CD14-positive monocyte (primary cell): ENCODE data around the gene NTRK3. TPM values are rescaled to one million over a fixed set of nuclear protein-coding genes. Genes with fewer than 3 reads are reported as not detected.

Experiments
- DNase-seq, 3 donors: peaks; one replicate each; pipeline ENCODE4 v3.0.0-alpha.2; 2011 to 2022
- H2AFZ ChIP-seq: 2 replicates; pipeline ENCODE4 v1.6.0; 2012; ENCODE audit warnings: mild to moderate bottlenecking, low read depth, low read length, inconsistent platforms; ENCODE audit not compliant: insufficient read depth, poor library complexity, severe bottlenecking
- H3K27ac ChIP-seq, 2 donors: 1 replicate in 1 of 2; 2 replicates in 1 of 2; pipeline ENCODE4 v1.5.1; 2012 to 2013; ENCODE audit warnings: low read length in 2 of 2, control low read depth in 1 of 2, inconsistent platforms in 1 of 2, low read depth in 1 of 2, mild to moderate bottlenecking in 1 of 2
- H3K27me3 ChIP-seq, 2 donors: one replicate each; pipeline versions ENCODE4 v1.6.0 to v1.6.1; 2011 to 2013; ENCODE audit warnings: low read length in 2 of 2; ENCODE audit not compliant: control insufficient read depth in 2 of 2, insufficient read depth in 2 of 2
- H3K36me3 ChIP-seq, 2 donors: replicated peaks in 1 of 2; 1 replicate in 1 of 2; 2 replicates in 1 of 2; pipeline versions ENCODE4 v1.5.1 to v1.6.1; 2012 to 2013; ENCODE audit warnings: low read length in 2 of 2, control low read depth in 1 of 2, inconsistent platforms in 1 of 2, mild to moderate bottlenecking in 1 of 2; ENCODE audit not compliant: insufficient read depth in 2 of 2, control insufficient read depth in 1 of 2
- H3K4me1 ChIP-seq, 2 donors: 1 replicate in 1 of 2; 2 replicates in 1 of 2; pipeline versions ENCODE4 v1.5.1 to v1.6.1; 2012 to 2013; ENCODE audit warnings: low read length in 2 of 2, control low read depth in 1 of 2, inconsistent platforms in 1 of 2, mild to moderate bottlenecking in 1 of 2, moderate library complexity in 1 of 2; ENCODE audit not compliant: insufficient read depth in 2 of 2, control insufficient read depth in 1 of 2
- H3K4me2 ChIP-seq: replicated peaks from 2 replicates; pipeline ENCODE3; 2012; ENCODE audit warnings: low read length, moderate library complexity, mild to moderate bottlenecking; ENCODE audit not compliant: poor library complexity, severe bottlenecking; ENCODE audit errors: extremely low read depth
- H3K4me3 ChIP-seq, 3 experiments: fragments of 200-600 bp in 1 of 3; sonication (generic) in 1 of 3; replicated peaks in 1 of 3; 1 replicate in 2 of 3; 2 replicates in 1 of 3; pipeline ENCODE4 v1.5.1; 2011 to 2013; ENCODE audit warnings: low read length in 3 of 3, mild to moderate bottlenecking in 3 of 3, control low read depth in 2 of 3, low read depth in 2 of 3, inconsistent platforms in 1 of 3, moderate library complexity in 1 of 3
- H3K79me2 ChIP-seq: 2 replicates; pipeline ENCODE4 v1.6.0; 2012; ENCODE audit warnings: mild to moderate bottlenecking, control low read depth, inconsistent platforms, low read length, moderate library complexity; ENCODE audit not compliant: insufficient read depth
- H3K9ac ChIP-seq: 2 replicates; pipeline ENCODE4 v1.6.0; 2017; ENCODE audit warnings: low read length, mild to moderate bottlenecking; ENCODE audit not compliant: insufficient read depth, poor library complexity, severe bottlenecking
- H3K9me3 ChIP-seq, 2 donors: replicated peaks in 1 of 2; 1 replicate in 1 of 2; 2 replicates in 1 of 2; pipeline versions ENCODE4 v1.5.1 to v1.6.1; 2012 to 2013; ENCODE audit warnings: low read length in 2 of 2, control low read depth in 1 of 2; ENCODE audit not compliant: control insufficient read depth in 1 of 2, insufficient read depth in 1 of 2
- H4K20me1 ChIP-seq: 2 replicates; pipeline ENCODE4 v1.6.0; 2012; ENCODE audit warnings: mild to moderate bottlenecking, low read length, control low read depth, moderate library complexity; ENCODE audit not compliant: insufficient read depth
- H3K27ac Mint-ChIP-seq, 7 donors: one replicate each; pipeline ENCODE4 v1.8.0; 2020; ENCODE audit warnings: mild to moderate bottlenecking in 7 of 7, mixed read lengths in 7 of 7, moderate library complexity in 6 of 7, inconsistent platforms in 2 of 7
- H3K27me3 Mint-ChIP-seq, 3 donors: one replicate each; pipeline ENCODE4 v1.8.0; 2021 to 2022; ENCODE audit warnings: low read depth in 3 of 3, mild to moderate bottlenecking in 3 of 3, mixed read lengths in 3 of 3, moderate library complexity in 3 of 3, inconsistent platforms in 1 of 3
- H3K36me3 Mint-ChIP-seq, 2 donors: one replicate each; pipeline ENCODE4 v1.8.0; 2020; ENCODE audit warnings: mixed read lengths in 2 of 2, inconsistent platforms in 1 of 2, mild to moderate bottlenecking in 1 of 2
- H3K4me1 Mint-ChIP-seq: one replicate; pipeline ENCODE4 v1.8.0; 2020; ENCODE audit warnings: mild to moderate bottlenecking, mixed read lengths
- H3K4me3 Mint-ChIP-seq, 2 donors: one replicate each; pipeline ENCODE4 v1.8.0; 2020; ENCODE audit warnings: mild to moderate bottlenecking in 2 of 2, mixed read lengths in 2 of 2, moderate library complexity in 1 of 2
- H3K9me3 Mint-ChIP-seq, 7 donors: one replicate each; pipeline ENCODE4 v1.8.0; 2020 to 2022; ENCODE audit warnings: mixed read lengths in 7 of 7, mild to moderate bottlenecking in 6 of 7, moderate library complexity in 6 of 7, inconsistent platforms in 2 of 7
- WGBS: methylation state at CpG from one replicate; pipeline ENCODE4 v1.1.5; 2013; ENCODE audit warnings: missing lambda C conversion rate; ENCODE audit not compliant: insufficient coverage; 5-methylcytosine and 5-hydroxymethylcytosine counted together
- intact Hi-C, 2 donors: fragments of 100-400 bp; cut with micrococcal nuclease; formaldehyde crosslinking; loops; one replicate each; pipeline versions ENCODE4 v1.15.0 to v1.15.1; 2023
- polyA plus RNA-seq, 3 donors: library from polyadenylated mRNA; depleted of rRNA in 1 of 3; unstranded in 2 of 3; stranded (reverse) in 1 of 3; fragments of 300-500 nt in 2 of 3; fragments of >200 nt in 1 of 3; fragmentation: Illumina TruSeq in 2 of 3; gene quantifications; 1 replicate in 2 of 3; 2 replicates in 1 of 3; pipeline ENCODE4 v1.2.3, GENCODE V29; 2012 to 2021
- TF ChIP-seq, protein P1 (sequence below): fragments of 200-600 bp; IDR thresholded peaks from one replicate; pipeline ENCODE4 v1.8.0; 2022; ENCODE audit warnings: antibody characterized with exemption, mild to moderate bottlenecking

NTRK3 gene
- polyA plus RNA-seq, 3 donors = not detected

DNA sequence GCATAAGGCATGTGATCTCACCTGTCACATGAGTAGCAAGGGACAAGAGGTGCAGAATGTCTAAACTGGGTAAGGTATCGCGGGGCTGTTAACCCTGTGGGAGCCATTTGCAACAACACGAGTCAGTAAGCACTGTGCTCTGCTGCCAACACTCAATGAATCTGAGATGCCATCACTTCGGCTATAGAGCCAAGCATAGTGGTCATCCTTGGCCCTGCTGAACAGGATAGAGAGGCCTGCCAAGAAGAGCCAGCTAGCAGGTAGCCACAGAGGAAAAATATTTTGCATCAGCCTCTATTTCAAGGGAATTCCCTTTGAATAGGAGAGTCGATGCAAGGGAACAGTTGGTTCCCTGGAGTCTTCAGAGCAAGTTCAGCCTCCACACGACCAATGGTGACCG is 137.8 kb downstream of the NTRK3 start:
- Mint-ChIP-seq H3K27ac (no peak overlapping the region), H3K9me3 (peaks cover 0 to 6% (median 0%) of the 10 kb centered on the region in 7 donors), H3K4me1 (no peaks in the 10 kb centered on the region), H3K36me3 (no peaks in the 10 kb centered on the region), H3K27me3 (peaks cover 0 to 7% (median 0%) of the 10 kb centered on the region in 3 donors), H3K4me3 (no peak overlapping the region)
- WGBS = 95% methylated on average over 4 of the region's 7 CpGs
- H3K27me3 ChIP-seq = no peaks in the 10 kb centered on the region
- TF ChIP-seq, protein P1, sequence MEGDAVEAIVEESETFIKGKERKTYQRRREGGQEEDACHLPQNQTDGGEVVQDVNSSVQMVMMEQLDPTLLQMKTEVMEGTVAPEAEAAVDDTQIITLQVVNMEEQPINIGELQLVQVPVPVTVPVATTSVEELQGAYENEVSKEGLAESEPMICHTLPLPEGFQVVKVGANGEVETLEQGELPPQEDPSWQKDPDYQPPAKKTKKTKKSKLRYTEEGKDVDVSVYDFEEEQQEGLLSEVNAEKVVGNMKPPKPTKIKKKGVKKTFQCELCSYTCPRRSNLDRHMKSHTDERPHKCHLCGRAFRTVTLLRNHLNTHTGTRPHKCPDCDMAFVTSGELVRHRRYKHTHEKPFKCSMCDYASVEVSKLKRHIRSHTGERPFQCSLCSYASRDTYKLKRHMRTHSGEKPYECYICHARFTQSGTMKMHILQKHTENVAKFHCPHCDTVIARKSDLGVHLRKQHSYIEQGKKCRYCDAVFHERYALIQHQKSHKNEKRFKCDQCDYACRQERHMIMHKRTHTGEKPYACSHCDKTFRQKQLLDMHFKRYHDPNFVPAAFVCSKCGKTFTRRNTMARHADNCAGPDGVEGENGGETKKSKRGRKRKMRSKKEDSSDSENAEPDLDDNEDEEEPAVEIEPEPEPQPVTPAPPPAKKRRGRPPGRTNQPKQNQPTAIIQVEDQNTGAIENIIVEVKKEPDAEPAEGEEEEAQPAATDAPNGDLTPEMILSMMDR = no peak
- intact Hi-C loops = no loop called here
- no peaks in the 10 kb centered on the region for H3K9me3 ChIP-seq
- H4K20me1 ChIP-seq = no peaks in the 10 kb centered on the region
- no peak overlapping the region for H3K4me3 ChIP-seq
- H3K4me1 ChIP-seq = no peaks in the 10 kb centered on the region
- H3K4me2 ChIP-seq = no peak overlapping the region
- no peaks in the 10 kb centered on the region for H3K36me3 ChIP-seq
- H3K79me2 ChIP-seq = no peaks in the 10 kb centered on the region
- no peak overlapping the region for H3K9ac ChIP-seq
- DNase-seq = no peak
- H2AFZ ChIP-seq = no peak overlapping the region
- H3K27ac ChIP-seq = no peak overlapping the region

DNA sequence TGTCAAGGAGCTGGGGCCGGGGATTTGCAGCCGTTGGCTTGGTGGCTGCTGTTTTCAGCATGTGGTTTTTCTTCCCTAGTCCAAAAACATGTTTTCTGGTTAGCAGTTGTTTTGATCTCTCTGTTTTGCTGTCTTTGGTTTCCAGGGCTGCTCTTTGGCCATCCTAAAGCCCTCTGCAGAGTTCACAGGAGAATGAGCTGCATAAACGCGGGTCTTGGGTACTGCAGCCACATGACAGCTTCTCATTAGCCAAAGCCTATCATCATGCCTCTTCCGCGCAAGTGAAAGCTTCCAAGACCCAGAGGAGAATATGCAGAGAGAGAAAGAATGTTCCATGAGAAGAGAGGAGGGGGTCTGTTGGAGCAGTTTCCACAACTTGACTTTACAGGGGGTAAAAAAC is 138.5 kb downstream of the NTRK3 start:
- Histone ChIP-seq H3K27me3 (no peaks in the 10 kb centered on the region), H3K27ac (no peak overlapping the region), H3K9me3 (no peaks in the 10 kb centered on the region), H3K9ac (no peak overlapping the region), H4K20me1 (no peaks in the 10 kb centered on the region), H2AFZ (no peak overlapping the region), H3K4me3 (no peak overlapping the region), H3K4me2 (no peak overlapping the region), H3K36me3 (no peaks in the 10 kb centered on the region), H3K79me2 (no peaks in the 10 kb centered on the region), H3K4me1 (no peaks in the 10 kb centered on the region)
- peaks cover 0 to 7% (median 0%) of the 10 kb centered on the region in 3 donors for H3K27me3 Mint-ChIP-seq
- H3K27ac Mint-ChIP-seq = no peak overlapping the region
- TF ChIP-seq, protein P1 = no peak
- H3K4me3 Mint-ChIP-seq = no peak overlapping the region
- 100% methylated on average over 4 of the region's 6 CpGs for WGBS
- no peaks in the 10 kb centered on the region for H3K4me1 Mint-ChIP-seq
- intact Hi-C loops = no loop called here
- no peaks in the 10 kb centered on the region for H3K36me3 Mint-ChIP-seq
- no peak for DNase-seq
- H3K9me3 Mint-ChIP-seq = peaks cover 0 to 6% (median 0%) of the 10 kb centered on the region in 7 donors
